Suppressor macrophage (primary cell): Measurements from ENCODE around the gene PRDM8.

Experiments used
- DNase-seq, 4 experiments: peaks; one replicate each; pipeline ENCODE4 v3.0.0-alpha.2; 2020 to 2022

Gene PRDM8

GRCh38 chr4:80184053-80184824 lies 13.1 kb upstream of the PRDM8 start:
- DNase-seq, result peak; percentile 82 to 94 (median 91)

- peak in 2 of 4 experiments; percentile 14 to 21 for DNase-seq
Observed at GRCh38 chr4:80184825-80185756, 12.2 kb upstream of the PRDM8 start.

GRCh38 chr4:80185787-80186548 lies 11.3 kb upstream of the PRDM8 start:
- DNase-seq, result peak in 1 of 4 experiments; percentile 16

- DNase-seq, result no peak
Observed at GRCh38 chr4:80186676-80187075, 10.6 kb upstream of the PRDM8 start.

GRCh38 chr4:80187677-80188076 lies 9.6 kb upstream of the PRDM8 start:
- no peak for DNase-seq

GRCh38 chr4:80188457-80188800 lies 8.9 kb upstream of the PRDM8 start:
- no peak for DNase-seq

- DNase-seq, result no peak
Observed at GRCh38 chr4:80188801-80189458, 8.4 kb upstream of the PRDM8 start.

- DNase-seq, result no peak
Observed at GRCh38 chr4:80189581-80189955, 7.7 kb upstream of the PRDM8 start.

GRCh38 chr4:80189956-80190677 lies 7.2 kb upstream of the PRDM8 start:
- DNase-seq, result no peak

- DNase-seq, result no peak
Observed at GRCh38 chr4:80192252-80192866, 4.9 kb upstream of the PRDM8 start.

GRCh38 chr4:80192937-80193336 lies 4.4 kb upstream of the PRDM8 start:
- DNase-seq, result no peak

GRCh38 chr4:80195441-80196140 lies 1.7 kb upstream of the PRDM8 start:
- DNase-seq, result peak; percentile 36 to 68 (median 44)

- DNase-seq, result no peak
Observed at GRCh38 chr4:80196259-80196921, 913 bp upstream of the PRDM8 start.

GRCh38 chr4:80197601-80198440 lies 518 bp downstream of the PRDM8 start:
- peak in 3 of 4 experiments; percentile 20 to 44 (median 35) for DNase-seq

GRCh38 chr4:80198441-80198837 lies 1.1 kb downstream of the PRDM8 start:
- no peak for DNase-seq

- no peak for DNase-seq
Observed at GRCh38 chr4:80199004-80199560, 1.8 kb downstream of the PRDM8 start.

- DNase-seq, result no peak
Observed at GRCh38 chr4:80199947-80200346, 2.6 kb downstream of the PRDM8 start.

- peak; percentile 73 to 83 (median 79) for DNase-seq
Observed at GRCh38 chr4:80201252-80202151, 4.2 kb downstream of the PRDM8 start.
